H9 (cell line): Measurements from ENCODE around the gene TRMT61A. TPM values are rescaled to one million over a fixed set of nuclear protein-coding genes. Genes with fewer than 3 reads are reported as not detected.
"Not testable (repeated sequence)": the region's sequence is repeated elsewhere in the genome, so short reads cannot be mapped to it uniquely, and the experiment has no call there.

ENCODE experiments used
- DNase-seq: peaks from one replicate; pipeline ENCODE4 v3.0.0-alpha.2; 2017
- H2AFZ ChIP-seq: one replicate; pipeline ENCODE4 v1.6.1; 2013; ENCODE audit warnings: mild to moderate bottlenecking, low read length, control low read depth, moderate library complexity
- H2AK5ac ChIP-seq: 2 replicates; pipeline ENCODE4 v1.6.1; 2013; ENCODE audit warnings: low read length, control low read depth, mixed read lengths; ENCODE audit not compliant: insufficient read length
- H2BK120ac ChIP-seq: one replicate; pipeline ENCODE4 v1.6.1; 2013; ENCODE audit warnings: low read depth, mild to moderate bottlenecking, low read length, control low read depth, inconsistent platforms; ENCODE audit not compliant: poor library complexity, severe bottlenecking
- H2BK12ac ChIP-seq: 2 replicates; pipeline ENCODE4 v1.6.1; 2013; ENCODE audit warnings: low read length, control low read depth, mixed read lengths, low read depth; ENCODE audit not compliant: insufficient read length
- H2BK15ac ChIP-seq: 2 replicates; pipeline ENCODE4 v1.6.1; 2013; ENCODE audit warnings: low read depth, low read length, control low read depth
- H2BK20ac ChIP-seq: one replicate; pipeline ENCODE4 v1.6.1; 2013; ENCODE audit warnings: low read depth, mild to moderate bottlenecking, low read length, control low read depth, inconsistent platforms; ENCODE audit not compliant: poor library complexity, severe bottlenecking
- H2BK5ac ChIP-seq: 2 replicates; pipeline ENCODE4 v1.6.1; 2013; ENCODE audit warnings: low read length, control low read depth, mixed read lengths; ENCODE audit not compliant: insufficient read length
- H3K14ac ChIP-seq: 2 replicates; pipeline ENCODE4 v1.6.1; 2013; ENCODE audit warnings: low read length, control low read depth; ENCODE audit not compliant: insufficient read depth
- H3K18ac ChIP-seq: 2 replicates; pipeline ENCODE4 v1.6.1; 2013; ENCODE audit warnings: low read depth, mild to moderate bottlenecking, mixed read lengths, low read length, control low read depth; ENCODE audit not compliant: insufficient read length
- H3K23ac ChIP-seq: 2 replicates; pipeline ENCODE4 v1.6.1; 2013; ENCODE audit warnings: low read length, control low read depth, mixed read lengths, low read depth; ENCODE audit not compliant: insufficient read length
- H3K23me2 ChIP-seq: 2 replicates; pipeline ENCODE4 v1.6.1; 2013; ENCODE audit warnings: low read depth, mild to moderate bottlenecking, mixed read lengths, low read length, control low read depth; ENCODE audit not compliant: insufficient read length, poor library complexity, severe bottlenecking
- H3K27ac ChIP-seq: 2 replicates; pipeline ENCODE4 v1.5.1; 2013; ENCODE audit warnings: low read length, control low read depth, mixed read lengths, low read depth; ENCODE audit not compliant: insufficient read length
- H3K27me3 ChIP-seq: 2 replicates; pipeline ENCODE4 v1.6.1; 2013; ENCODE audit warnings: low read length, control low read depth, inconsistent platforms; ENCODE audit not compliant: insufficient read depth
- H3K4ac ChIP-seq: 2 replicates; pipeline ENCODE4 v1.6.1; 2013; ENCODE audit warnings: low read depth, mild to moderate bottlenecking, control low read depth, inconsistent platforms, low read length, moderate library complexity
- H3K4me1 ChIP-seq: 2 replicates; pipeline ENCODE4 v1.6.1; 2013; ENCODE audit warnings: low read length, control low read depth, inconsistent platforms; ENCODE audit not compliant: insufficient read depth
- H3K4me2 ChIP-seq: 2 replicates; pipeline ENCODE4 v1.6.1; 2013; ENCODE audit warnings: low read length, control low read depth, mixed read lengths; ENCODE audit not compliant: insufficient read length, insufficient read depth
- H3K56ac ChIP-seq: 2 replicates; pipeline ENCODE4 v1.6.1; 2013; ENCODE audit warnings: low read depth, mild to moderate bottlenecking, mixed read lengths, low read length, control low read depth; ENCODE audit not compliant: insufficient read length
- H3K79me1 ChIP-seq: 2 replicates; pipeline ENCODE4 v1.6.1; 2013; ENCODE audit warnings: low read depth, mild to moderate bottlenecking, moderate library complexity, low read length, control low read depth, inconsistent platforms; ENCODE audit not compliant: insufficient read depth, poor library complexity, severe bottlenecking
- H3K79me2 ChIP-seq: 2 replicates; pipeline ENCODE4 v1.6.1; 2013; ENCODE audit warnings: low read length, control low read depth, inconsistent platforms; ENCODE audit not compliant: insufficient read depth
- H3K9ac ChIP-seq: 2 replicates; pipeline ENCODE4 v1.6.1; 2013; ENCODE audit warnings: low read length, control low read depth, mixed read lengths; ENCODE audit not compliant: insufficient read length; ENCODE audit errors: extremely low read depth
- H3K9me3 ChIP-seq: one replicate; pipeline ENCODE4 v1.6.1; 2013; ENCODE audit warnings: low read depth, low read length, inconsistent platforms; ENCODE audit not compliant: control insufficient read depth
- H3T11ph ChIP-seq: one replicate; pipeline ENCODE4 v1.6.1; 2013; ENCODE audit warnings: mild to moderate bottlenecking, low read length, control low read depth, inconsistent platforms
- H4K20me1 ChIP-seq: one replicate; pipeline ENCODE4 v1.6.1; 2013; ENCODE audit not compliant: control insufficient read depth, insufficient read length, insufficient read depth
- H4K5ac ChIP-seq: 2 replicates; pipeline ENCODE4 v1.6.1; 2013; ENCODE audit warnings: low read depth, mild to moderate bottlenecking, mixed read lengths, low read length, control low read depth; ENCODE audit not compliant: insufficient read length
- H4K8ac ChIP-seq: replicated peaks from 2 replicates; pipeline ENCODE4 v1.6.1; 2013; ENCODE audit warnings: low read length, control low read depth, mixed read lengths, low read depth; ENCODE audit not compliant: insufficient read length
- H4K91ac ChIP-seq: 2 replicates; pipeline ENCODE4 v1.6.1; 2013; ENCODE audit warnings: low read depth, mild to moderate bottlenecking, moderate library complexity, mixed read lengths, low read length, control low read depth; ENCODE audit not compliant: insufficient read length
- H3K27ac Mint-ChIP-seq, 3 experiments: 2 replicates in 2 of 3; 3 replicates in 1 of 3; pipeline ENCODE4 v1.8.0; 2020 to 2021; ENCODE audit warnings: mixed read lengths in 3 of 3, mild to moderate bottlenecking in 1 of 3, moderate library complexity in 1 of 3
- H3K27me3 Mint-ChIP-seq: 2 replicates; pipeline ENCODE4 v1.8.0; 2021; ENCODE audit warnings: low read depth, mild to moderate bottlenecking, moderate library complexity, mixed read lengths
- H3K36me3 Mint-ChIP-seq, 3 experiments: 2 replicates in 2 of 3; 3 replicates in 1 of 3; pipeline ENCODE4 v1.8.0; 2020 to 2021; ENCODE audit warnings: low read depth in 3 of 3, mixed read lengths in 3 of 3; ENCODE audit not compliant: insufficient read depth in 1 of 3
- H3K4me1 Mint-ChIP-seq, 2 experiments: 2 replicates each; pipeline ENCODE4 v1.8.0; 2020; ENCODE audit warnings: mixed read lengths in 2 of 2
- H3K4me3 Mint-ChIP-seq, 2 experiments: 2 replicates in 1 of 2; 3 replicates in 1 of 2; pipeline ENCODE4 v1.8.0; 2020 to 2021; ENCODE audit warnings: mild to moderate bottlenecking in 2 of 2, mixed read lengths in 2 of 2, moderate library complexity in 1 of 2
- H3K9me3 Mint-ChIP-seq, 2 experiments: 2 replicates in 1 of 2; 3 replicates in 1 of 2; pipeline ENCODE4 v1.8.0; 2020; ENCODE audit warnings: mild to moderate bottlenecking in 2 of 2, mixed read lengths in 2 of 2, moderate library complexity in 1 of 2
- WGBS: extraction: QIAGEN DNeasy Blood & Tissue Kit; methylation state at CpG from one replicate; pipeline ENCODE4 v1.1.7; 2013; ENCODE audit warnings: missing lambda C conversion rate, low lambda C conversion rate, mixed read lengths; ENCODE audit not compliant: insufficient read length; ENCODE audit errors: extremely low coverage; 5-methylcytosine and 5-hydroxymethylcytosine counted together
- total RNA-seq: library from RNA; stranded (reverse); gene quantifications from 2 replicates; pipeline ENCODE4 v1.2.1, GENCODE V29; 2021

Gene TRMT61A
- total RNA-seq, 1 experiment from 2014 or later: 21.9 TPM

DNA sequence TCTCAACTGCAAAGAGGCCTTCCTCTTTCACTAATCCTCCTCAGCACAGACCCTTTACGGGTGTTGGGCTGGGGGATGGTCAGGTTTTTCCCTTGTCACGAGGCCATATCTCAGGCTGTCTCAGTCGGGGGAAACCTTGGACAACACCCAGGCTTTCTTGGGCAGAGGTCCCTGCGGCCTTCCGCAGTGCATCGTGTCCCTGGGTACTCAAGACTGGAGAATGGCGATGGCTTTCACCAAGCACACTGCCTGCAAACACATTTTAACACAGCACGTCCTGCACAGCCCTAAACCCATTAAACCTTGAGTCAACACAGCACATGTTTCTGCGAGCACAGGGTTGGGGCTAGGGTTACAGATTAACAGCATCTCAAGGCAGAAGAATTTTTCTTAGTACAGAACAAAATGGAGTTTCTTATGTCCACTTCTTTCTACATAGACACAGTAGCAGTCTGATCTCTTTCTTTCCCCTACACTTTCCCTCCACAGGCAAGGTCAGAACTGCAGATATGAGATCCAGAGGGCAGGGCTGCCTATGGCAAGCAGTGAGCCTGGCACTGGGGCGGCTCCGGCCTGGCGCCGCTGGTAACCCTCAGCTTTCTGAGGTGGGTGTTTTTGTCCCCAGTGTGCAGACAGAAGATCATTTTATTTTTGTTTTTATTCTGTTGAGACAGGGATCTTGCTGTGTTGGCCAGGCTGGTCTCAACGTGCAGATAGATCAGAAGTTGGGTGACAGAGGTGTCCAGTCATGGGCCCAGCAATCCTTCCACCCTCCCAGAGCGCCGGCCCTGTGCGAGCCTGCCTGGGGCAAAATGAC, 3.4 kb upstream of the TRMT61A start:
- not testable (repeated sequence) for H3K4me1 ChIP-seq, DNase-seq, H3K27me3 ChIP-seq, H3K79me2 ChIP-seq, H3K9me3 ChIP-seq, H3T11ph ChIP-seq, H4K8ac ChIP-seq, H3K4me2 ChIP-seq, H3K27ac Mint-ChIP-seq, H3K18ac ChIP-seq, H3K9ac ChIP-seq, H3K14ac ChIP-seq, H3K79me1 ChIP-seq, H3K9me3 Mint-ChIP-seq, H2BK15ac ChIP-seq, H2BK5ac ChIP-seq, H3K4ac ChIP-seq, H4K5ac ChIP-seq, H2BK20ac ChIP-seq, H2AK5ac ChIP-seq, H2BK120ac ChIP-seq, H3K36me3 Mint-ChIP-seq, H2BK12ac ChIP-seq, H4K20me1 ChIP-seq, H3K27ac ChIP-seq, H3K23ac ChIP-seq, H3K4me3 Mint-ChIP-seq, H3K56ac ChIP-seq, H2AFZ ChIP-seq, H4K91ac ChIP-seq
- WGBS: no CpG with 5 or more reads among the region's 17 CpGs
- H3K4me1 Mint-ChIP-seq: peaks cover 18 to 41% of the 10 kb centered on the region in 2 experiments
- H3K23me2 ChIP-seq: peaks cover 20% of the 10 kb centered on the region
- H3K27me3 Mint-ChIP-seq: peaks cover 35% of the 10 kb centered on the region
